ENCODE data around the gene CMIP.

- no peak for TF ChIP-seq CTCF (conservative IDR thresholded peaks at IDR 0.05; ENCODE audit: low read depth, low read length)
- TF ChIP-seq EZH2phosphoT487 (IDR thresholded peaks at IDR 0.05; ENCODE audit: borderline replicate concordance, low read length) = no peak
- no peak for TF ChIP-seq EZH2 (IDR thresholded peaks at IDR 0.05; ENCODE audit: low read length, unreplicated experiment)
Measured at GRCh38 chr16:81467815-81468214, 23.2 kb downstream of the CMIP start.
